IMR-90 (cell line): ENCODE results near the gene RPS29. TPM values are rescaled to one million over a fixed set of nuclear protein-coding genes. Genes with fewer than 3 reads are reported as not detected.

Experiments
- ATAC-seq: fragments of 200-7000 bp; cut with Tn5 transposase; 2 replicates; pipeline ENCODE4 v1.9.1; 2020; ENCODE audit warnings: low read depth, mild to moderate bottlenecking, moderate library complexity
- BruUV-seq: library from RNA; stranded (reverse); fragments of 400-500 nt; replicated peaks from 2 replicates; lab custom pipeline; 2021; lab: Mats Ljungman, UMichigan
- CTCF ChIA-PET: fragments of 300-600 bp; formaldehyde crosslinking; extraction: SDS; loops from one replicate; lab custom pipeline; 2021; ENCODE audit warnings: antibody characterized with exemption; lab: Yijun Ruan, JAX
- POLR2A ChIA-PET: fragments of 300-600 bp; sonication (Branson Sonifier 250); formaldehyde crosslinking; loops from one replicate; lab custom pipeline; 2022; ENCODE audit warnings: antibody characterized with exemption; ENCODE audit not compliant: unreplicated experiment; lab: Charles Lee
- DNase-seq: peaks from one replicate; pipeline ENCODE4 v3.0.0; 2013
- H2AFZ ChIP-seq: replicated peaks from 2 replicates; pipeline ENCODE3; 2013; ENCODE audit warnings: low read length, mild to moderate bottlenecking; ENCODE audit not compliant: poor library complexity
- H2AK5ac ChIP-seq: 2 replicates; pipeline ENCODE4 v1.6.1; 2013; ENCODE audit warnings: low read depth, low read length, inconsistent platforms
- H2AK9ac ChIP-seq: replicated peaks from 2 replicates; pipeline ENCODE3; 2013; ENCODE audit warnings: mild to moderate bottlenecking, low read depth, low read length, moderate library complexity; ENCODE audit not compliant: poor library complexity
- H2BK120ac ChIP-seq: 2 replicates; pipeline ENCODE4 v1.6.1; 2013; ENCODE audit warnings: low read depth, low read length, inconsistent platforms
- H2BK15ac ChIP-seq: 3 replicates; pipeline ENCODE4 v1.6.1; 2013; ENCODE audit warnings: low read depth, low read length, inconsistent platforms
- H2BK20ac ChIP-seq: 2 replicates; pipeline ENCODE4 v1.6.1; 2013; ENCODE audit warnings: low read depth, mild to moderate bottlenecking, inconsistent platforms, low read length, moderate library complexity
- H2BK5ac ChIP-seq: 2 replicates; pipeline ENCODE4 v1.6.1; 2013; ENCODE audit warnings: mild to moderate bottlenecking, low read depth, low read length, inconsistent platforms; ENCODE audit not compliant: poor library complexity, severe bottlenecking
- H3K14ac ChIP-seq: replicated peaks from 2 replicates; pipeline ENCODE4 v1.6.1; 2013; ENCODE audit warnings: low read depth, low read length, inconsistent platforms
- H3K18ac ChIP-seq: 2 replicates; pipeline ENCODE4 v1.6.1; 2013; ENCODE audit warnings: low read depth, low read length, control low read depth
- H3K23ac ChIP-seq: 2 replicates; pipeline ENCODE4 v1.6.1; 2013; ENCODE audit warnings: low read depth, low read length, inconsistent platforms
- H3K27ac ChIP-seq: 2 replicates; pipeline ENCODE4 v1.5.1; 2013; ENCODE audit warnings: mild to moderate bottlenecking, control low read depth, low read length; ENCODE audit not compliant: insufficient read depth
- H3K27me3 ChIP-seq: 2 replicates; pipeline ENCODE4 v1.6.1; 2013; ENCODE audit warnings: low read length; ENCODE audit not compliant: control insufficient read depth, insufficient read depth
- H3K36me3 ChIP-seq: 2 replicates; pipeline ENCODE4 v1.6.1; 2013; ENCODE audit warnings: low read length, mixed read lengths; ENCODE audit not compliant: control insufficient read depth, insufficient read depth
- H3K4ac ChIP-seq: 2 replicates; pipeline ENCODE4 v1.6.1; 2013; ENCODE audit warnings: low read depth, low read length, inconsistent platforms
- H3K4me1 ChIP-seq: 2 replicates; pipeline ENCODE4 v1.6.1; 2013; ENCODE audit warnings: low read length, mixed read lengths; ENCODE audit not compliant: control insufficient read depth, insufficient read depth
- H3K4me2 ChIP-seq: 2 replicates; pipeline ENCODE4 v1.6.1; 2013; ENCODE audit warnings: low read depth, mild to moderate bottlenecking, control low read depth, low read length, moderate library complexity
- H3K4me3 ChIP-seq: 2 replicates; pipeline ENCODE4 v1.5.1; 2013; ENCODE audit warnings: low read depth, mild to moderate bottlenecking, control low read depth, low read length, moderate library complexity; ENCODE audit not compliant: insufficient read depth
- H3K56ac ChIP-seq: 2 replicates; pipeline ENCODE4 v1.6.1; 2013; ENCODE audit warnings: low read length, inconsistent platforms; ENCODE audit not compliant: insufficient read depth; ENCODE audit errors: extremely low read depth
- H3K79me1 ChIP-seq, 2 experiments: 2 replicates each; pipeline ENCODE4 v1.6.1; 2013; ENCODE audit warnings: low read length in 2 of 2, inconsistent platforms in 1 of 2, low read depth in 1 of 2
- H3K9ac ChIP-seq: 2 replicates; pipeline ENCODE4 v1.6.1; 2013; ENCODE audit warnings: low read depth, low read length, control low read depth
- H3K9me1 ChIP-seq: 2 replicates; pipeline ENCODE4 v1.6.1; 2013; ENCODE audit warnings: low read length, inconsistent platforms; ENCODE audit not compliant: insufficient read depth
- H3K9me3 ChIP-seq: 2 replicates; pipeline ENCODE4 v1.6.1; 2013; ENCODE audit warnings: low read length; ENCODE audit not compliant: control insufficient read depth, insufficient read depth
- H4K20me1 ChIP-seq: 2 replicates; pipeline ENCODE4 v1.6.1; 2013; ENCODE audit warnings: low read length, inconsistent platforms; ENCODE audit not compliant: insufficient read depth
- H4K5ac ChIP-seq: 2 replicates; pipeline ENCODE4 v1.6.1; 2013; ENCODE audit warnings: mild to moderate bottlenecking, low read depth, low read length, control low read depth
- H4K8ac ChIP-seq, 2 experiments: 2 replicates each; pipeline ENCODE4 v1.6.1; 2013; ENCODE audit warnings: low read depth in 2 of 2, low read length in 2 of 2, control low read depth in 1 of 2, inconsistent platforms in 1 of 2
- H4K91ac ChIP-seq: 2 replicates; pipeline ENCODE4 v1.6.1; 2013; ENCODE audit warnings: low read depth, low read length, inconsistent platforms; ENCODE audit not compliant: insufficient read depth
- CEBPB ChIP-seq: IDR thresholded peaks from 2 replicates; pipeline ENCODE4 v1.6.1; 2012; ENCODE audit warnings: low read depth, low read length, improper control_type of control experiment
- RCOR1 ChIP-seq: IDR thresholded peaks from 2 replicates; pipeline ENCODE4 v1.6.1; 2012; ENCODE audit warnings: mild to moderate bottlenecking, low read length, improper control_type of control experiment; ENCODE audit not compliant: insufficient replicate concordance
- WGBS, 2 experiments: methylation state at CpG; one replicate each; pipeline versions ENCODE4 v1.1.5 to v1.1.7; 2013; ENCODE audit warnings: missing lambda C conversion rate in 2 of 2; ENCODE audit not compliant: insufficient read length in 1 of 2; ENCODE audit errors: extremely low coverage in 2 of 2; 5-methylcytosine and 5-hydroxymethylcytosine counted together
- dilution Hi-C: fragments of 300-500 bp; cut with HindIII; formaldehyde crosslinking; loops from one replicate; pipeline ENCODE4 v1.14.3; 2018; ENCODE audit warnings: low sequenced_read_pairs; ENCODE audit not compliant: unreplicated experiment
- in situ Hi-C: fragments of 300-500 bp; cut with MboI; formaldehyde crosslinking; loops from 3 replicates; pipeline ENCODE4 v1.14.3; 2019; ENCODE audit warnings: low sequenced_read_pairs, inconsistent platforms, mixed read lengths
- intact Hi-C: fragments of 100-400 bp; cut with micrococcal nuclease; formaldehyde crosslinking; loops from 2 replicates; pipeline ENCODE4 v1.10.0; 2022
- polyA plus RNA-seq, 3 experiments: library from polyadenylated mRNA; depleted of rRNA; stranded (reverse); fragments of >200 nt; gene quantifications; 2 replicates each; pipeline ENCODE4 v1.2.3, GENCODE V29; 2012; ENCODE audit warnings: low replicate concordance in 1 of 3
- total RNA-seq: library from RNA; depleted of rRNA; stranded (reverse); fragments of >200 nt; gene quantifications from 2 replicates; pipeline ENCODE4 v1.2.3, GENCODE V29; 2012

Gene RPS29
- total and polyA plus RNA-seq, 2 of the 4 experiments (the other 2 are of a cell fraction) = 318 to 10,393 TPM

- Histone ChIP-seq H3K9ac (0 out of 2 replicates have a peak overlapping the region, but pooled peaks have one; percentile 30), H3K14ac (peak overlapping the region; percentile 78; the same call in 1 of the 2 replicates), H3K9me3 (no peaks in the 10 kb centered on the region), H3K9me1 (peaks cover 7% of the 10 kb centered on the region), H3K18ac (0 out of 2 replicates have a peak overlapping the region, but pooled peaks have one; percentile 53), H3K79me1 (peaks cover 8 to 49% of the 10 kb centered on the region in 2 experiments; a peak in 3 of 4 replicates), H3K27ac (peak overlapping the region; percentile 73; the same call in 1 of the 2 replicates), H3K4me2 (peak overlapping the region; percentile 26), H3K23ac (peak overlapping the region; percentile 76; the same call in 1 of the 2 replicates), H4K5ac (no peak overlapping the region), H2BK15ac (no peak overlapping the region), H3K36me3 (peaks cover 11% of the 10 kb centered on the region), H2AK9ac (no peak overlapping the region), H3K4ac (peak overlapping the region; percentile 86), H4K20me1 (peaks cover 34% of the 10 kb centered on the region), H3K27me3 (no peaks in the 10 kb centered on the region), H2BK20ac (peak overlapping the region; percentile 76; the same call in 1 of the 2 replicates), H2AK5ac (peak overlapping the region; percentile 70; the same call in 1 of the 2 replicates), H3K4me3 (no peak overlapping the region), H4K91ac (peak overlapping the region; percentile 47), H2AFZ (no peak overlapping the region), H3K4me1 (peaks cover 12% of the 10 kb centered on the region), H3K56ac (0 out of 2 replicates have a peak overlapping the region, but pooled peaks have one; percentile 71), H2BK120ac (peak overlapping the region; percentile 75; the same call in 1 of the 2 replicates), H2BK5ac (peak overlapping the region; percentile 96), H4K8ac (peak overlapping the region in 1 of 2 experiments; percentile 77; a peak in 2 of 4 replicates)
- 80% methylated on average over 1 of the region's 6 CpGs; no CpG with 5 or more reads in 1 of the 2 experiments for WGBS, 2 experiments
- dilution Hi-C loops (no loop called here), intact Hi-C loops (no loop called here), in situ Hi-C loops (no loop called here)
- BruUV-seq = no TSS peak
- ChIA-PET POLR2A (no interaction called here), CTCF (no interaction called here)
- TF ChIP-seq RCOR1 = peak; percentile 8
- TF ChIP-seq CEBPB = no peak
- DNase-seq (no peak), ATAC-seq (no peak)
Observed at GRCh38 chr14:49617852-49618519, 31.8 kb upstream of the RPS29 start.
